Esophagus squamous epithelium (tissue), 5 donors: ENCODE measurements around the gene THBS4. TPM values are rescaled to one million over a fixed set of nuclear protein-coding genes. Genes with fewer than 3 reads are reported as not detected.

Source experiments
- DNase-seq: peaks from one replicate; lab custom pipeline; 2025; lab: John Stamatoyannopoulos, UW
- H3K27ac ChIP-seq, 4 donors: fragments of 200-600 bp; sonication (generic); one replicate each; pipeline ENCODE4 v1.5.1; 2016 to 2019; ENCODE audit warnings: mild to moderate bottlenecking in 1 of 4
- H3K27me3 ChIP-seq, 4 donors: fragments of 200-600 bp; sonication (generic); 1 replicate in 3 of 4; 2 replicates in 1 of 4; pipeline versions ENCODE4 v1.5.1 to v1.6.0; 2017 to 2021; ENCODE audit warnings: antibody characterized with exemption in 1 of 4
- H3K36me3 ChIP-seq, 3 donors: fragments of 200-600 bp; sonication (generic); one replicate each; pipeline ENCODE4 v1.5.1; 2016 to 2019
- H3K4me1 ChIP-seq, 3 donors: fragments of 200-600 bp; sonication (generic); one replicate each; pipeline ENCODE4 v1.5.1; 2017 to 2019
- H3K4me3 ChIP-seq, 4 donors: fragments of 200-600 bp; sonication (generic); 1 replicate in 3 of 4; 2 replicates in 1 of 4; pipeline ENCODE4 v1.5.1; 2016 to 2019; ENCODE audit warnings: mild to moderate bottlenecking in 2 of 4, moderate library complexity in 1 of 4
- H3K9me3 ChIP-seq, 3 donors: fragments of 200-600 bp; sonication (generic); one replicate each; pipeline ENCODE4 v1.5.1; 2016 to 2019
- CTCF ChIP-seq, 6 experiments: fragments of 450-650 bp in 4 of 6; fragments of 200-600 bp in 2 of 6; sonication (generic) in 2 of 6; IDR thresholded peaks; one replicate each; pipeline ENCODE4 v1.5.1; 2016 to 2019; ENCODE audit warnings: antibody characterized with exemption in 6 of 6, mild to moderate bottlenecking in 4 of 6, moderate library complexity in 4 of 6
- POLR2A ChIP-seq, 4 donors: fragments of 450-650 bp; IDR thresholded peaks; one replicate each; pipeline ENCODE4 v1.6.1; 2017; ENCODE audit warnings: antibody characterized with exemption in 4 of 4, mild to moderate bottlenecking in 4 of 4, moderate library complexity in 3 of 4
- WGBS, 2 donors: methylation state at CpG; one replicate each; pipeline ENCODE4 v1.1.5; 2018; 5-methylcytosine and 5-hydroxymethylcytosine counted together
- intact Hi-C: fragments of 100-400 bp; cut with DNase I; formaldehyde crosslinking; loops from one replicate; pipeline ENCODE4 v1.15.0; 2022
- total RNA-seq, 4 donors: library from RNA; depleted of rRNA; stranded (reverse); fragments of >200 nt; gene quantifications; one replicate each; pipeline ENCODE4 v1.1.0, GENCODE V29; 2016
- donor health status: DM: yes; HTN: yes; CAD: no.

The THBS4 gene
- total RNA-seq = 1 to 10 TPM in 3 of 4 donors, under 1 TPM in 1; 0.44 to 4.7 (median 1.7) TPM

- no peaks in the 10 kb centered on the region for H3K9me3 ChIP-seq
- peaks cover 0 to 69% (median 0%) of the 10 kb centered on the region in 4 donors for H3K27me3 ChIP-seq
- peak within 1 kb of the TSS in 3 of 4 donors; percentile 16 to 60 (median 38) for H3K4me3 ChIP-seq
- no peak within 1 kb of the TSS for H3K27ac ChIP-seq
- 15 to 16% methylated on average over 19 to 23 of the region's 76 CpGs for WGBS, 2 donors
- intact Hi-C loops = no loop called here
- peaks cover 0 to 10% (median 0%) of the 10 kb centered on the region in 3 donors for H3K4me1 ChIP-seq
- DNase-seq = no peak
- no peaks in the 10 kb centered on the region for H3K36me3 ChIP-seq
- TF ChIP-seq POLR2A (IDR thresholded peaks at IDR 0.05) (no peak), CTCF (IDR thresholded peaks at IDR 0.05) (no peak)
Measured at GRCh38 chr5:80034962-80035821, at the start of gene THBS4. Gene THBS4, plus strand, starts transcription at chr5:80035348. Its CDS starts 190 bp downstream, at chr5:80035538.

- Histone ChIP-seq H3K36me3 (peaks cover 0 to 78% (median 5%) of the 10 kb centered on the region in 3 donors), H3K9me3 (no peaks in the 10 kb centered on the region), H3K4me3 (no peak overlapping the region), H3K4me1 (peaks cover 0 to 14% (median 7%) of the 10 kb centered on the region in 3 donors), H3K27me3 (no peaks in the 10 kb centered on the region), H3K27ac (no peak overlapping the region)
- no peak for DNase-seq
- intact Hi-C loops = no loop called here
- TF ChIP-seq POLR2A (IDR thresholded peaks at IDR 0.05) (no peak), CTCF (IDR thresholded peaks at IDR 0.05) (no peak)
Measured at GRCh38 chr5:79986260-79986659, 48.9 kb upstream of the THBS4 start.

- no peak for DNase-seq
- WGBS, 2 donors = 38 to 41% methylated on average over 6 of the region's 6 CpGs
- Histone ChIP-seq H3K36me3 (peaks cover 0 to 39% (median 5%) of the 10 kb centered on the region in 3 donors), H3K4me1 (peaks cover 0 to 21% (median 12%) of the 10 kb centered on the region in 3 donors), H3K9me3 (no peaks in the 10 kb centered on the region), H3K27me3 (peaks cover 0 to 1% (median 0%) of the 10 kb centered on the region in 4 donors), H3K27ac (peak overlapping the region in 2 of 4 donors; percentile 82 to 86), H3K4me3 (peak overlapping the region; percentile 68 to 93 (median 86))
- TF ChIP-seq POLR2A (IDR thresholded peaks at IDR 0.05) (no peak), CTCF (IDR thresholded peaks at IDR 0.05) (no peak)
- intact Hi-C loops = no loop called here
Measured at GRCh38 chr5:79990205-79990597, 44.9 kb upstream of the THBS4 start.

- peaks cover 0 to 21% (median 12%) of the 10 kb centered on the region in 3 donors for H3K4me1 ChIP-seq
- H3K27ac ChIP-seq = peak within 1 kb of the TSS; percentile 78 to 88 (median 84)
- H3K9me3 ChIP-seq = no peaks in the 10 kb centered on the region
- WGBS, 2 donors = 0 to 2% methylated on average over 8 to 9 of the region's 50 CpGs
- TF ChIP-seq CTCF (IDR thresholded peaks at IDR 0.05) = no peak
- peak in 2 of 4 donors; percentile 44 to 46 for TF ChIP-seq POLR2A (IDR thresholded peaks at IDR 0.05)
- H3K36me3 ChIP-seq = peaks cover 0 to 32% (median 5%) of the 10 kb centered on the region in 3 donors
- intact Hi-C loops = no loop called here
- peak within 1 kb of the TSS; percentile 68 to 93 (median 86) for H3K4me3 ChIP-seq
- peaks cover 0 to 6% (median 0%) of the 10 kb centered on the region in 4 donors for H3K27me3 ChIP-seq
- DNase-seq = peak; percentile 49
Measured at GRCh38 chr5:79990598-79991507, 44.3 kb upstream of the THBS4 start, which contains the start of gene MTX3. Gene MTX3, minus strand, starts transcription at chr5:79991262. Its CDS starts 24 bp downstream, at chr5:79991238.
